HG02938 (cell line): ENCODE data around the gene COL6A1.

Experiments
- ATAC-seq: cut with Tn5 transposase; IDR thresholded peaks from one replicate; pipeline ENCODE4 v1.9.1; 2021; ENCODE audit warnings: mild to moderate bottlenecking, moderate library complexity; ENCODE audit not compliant: unreplicated experiment

COL6A1 gene

DNA sequence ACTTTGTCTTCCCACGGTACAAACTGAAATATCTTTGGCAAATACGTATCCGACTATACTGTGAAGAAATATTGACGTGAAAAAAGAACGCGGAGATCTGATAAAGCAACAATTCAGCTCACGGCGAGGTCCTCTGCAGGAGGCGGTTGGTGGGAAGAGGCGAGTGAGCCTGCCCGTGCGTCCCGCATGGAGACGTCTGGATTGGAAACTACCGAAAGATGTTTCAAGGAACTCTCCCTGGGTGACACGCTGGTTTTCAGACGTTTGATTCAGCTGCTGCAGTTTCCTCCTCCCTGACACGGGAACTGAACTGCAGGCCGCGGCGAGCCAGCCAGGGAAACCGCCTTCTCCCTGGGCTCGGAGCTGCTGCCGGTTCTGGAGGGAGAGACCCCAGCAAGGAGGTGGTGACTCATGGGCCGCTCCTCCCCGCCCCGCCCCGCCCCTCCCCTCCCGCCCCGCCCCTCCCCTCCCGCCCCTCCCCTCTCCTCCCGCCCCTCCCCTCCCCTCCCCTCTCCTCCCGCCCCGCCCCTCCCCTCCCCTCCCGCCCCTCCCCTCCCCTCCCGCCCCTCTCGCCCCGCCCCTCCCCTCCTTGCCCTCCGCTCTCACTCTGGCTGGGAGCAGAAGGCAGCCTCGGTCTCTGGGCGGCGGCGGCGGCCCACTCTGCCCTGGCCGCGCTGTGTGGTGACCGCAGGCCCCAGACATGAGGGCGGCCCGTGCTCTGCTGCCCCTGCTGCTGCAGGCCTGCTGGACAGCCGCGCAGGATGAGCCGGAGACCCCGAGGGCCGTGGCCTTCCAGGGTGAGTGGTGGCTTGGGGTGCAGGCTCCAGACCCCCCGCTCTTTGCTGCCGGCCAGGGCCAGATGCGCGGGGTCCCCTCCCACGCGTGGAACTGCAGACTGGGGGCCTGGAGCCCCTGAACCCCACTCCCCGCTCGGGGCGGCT, at the start of gene COL6A1:
Gene COL6A1 (plus strand): TSS at position 620 of the 941 bp plus-strand sequence. CDS start 81 bp downstream, at position 701.
- no peak for ATAC-seq

GRCh38 chr21:45932922-45933502, 48.6 kb upstream of the COL6A1 start:
- ATAC-seq, result no peak

GRCh38 chr21:45934085-45934484, 47.5 kb upstream of the COL6A1 start:
- no peak for ATAC-seq

DNA sequence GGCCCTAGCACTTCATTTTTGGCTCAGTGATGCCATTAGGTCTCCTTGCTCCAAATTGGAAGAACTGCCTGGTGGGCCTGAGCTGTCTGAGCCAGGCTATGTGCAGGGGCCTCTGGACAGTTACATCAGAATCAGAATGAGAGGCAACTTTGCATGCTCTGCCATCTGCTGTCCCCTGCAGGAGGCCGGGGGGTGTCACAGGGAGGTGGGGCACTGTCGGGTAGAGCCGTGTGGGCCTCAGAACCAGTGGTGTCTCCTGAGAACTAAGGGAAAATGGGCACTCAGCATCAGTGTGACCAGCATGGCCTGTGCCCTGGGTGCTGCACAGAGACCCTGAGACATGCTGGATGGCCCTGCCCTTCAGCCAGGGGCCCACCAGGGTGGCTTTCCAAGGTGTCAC, 47.0 kb upstream of the COL6A1 start:
- ATAC-seq, result no peak

DNA sequence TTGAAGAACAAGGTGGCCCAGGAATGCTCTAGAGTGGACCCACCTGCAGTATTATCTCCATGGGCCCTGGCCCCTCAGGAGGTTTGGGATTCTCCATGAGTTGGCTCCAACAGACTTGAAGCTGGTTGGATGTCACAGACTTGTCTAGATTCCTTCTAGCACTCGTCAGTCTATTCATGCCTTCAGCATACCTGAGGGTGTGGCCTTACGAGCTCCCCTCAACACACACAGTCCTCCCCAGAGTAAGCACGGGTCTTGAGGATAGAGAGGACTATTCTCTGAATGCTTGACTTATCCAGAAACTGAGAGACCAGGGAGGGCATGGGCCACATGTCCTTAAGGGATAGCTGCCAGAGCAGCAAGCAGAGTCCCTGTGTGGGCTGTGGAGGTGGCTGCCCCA, 45.9 kb upstream of the COL6A1 start:
- ATAC-seq, result no peak

DNA sequence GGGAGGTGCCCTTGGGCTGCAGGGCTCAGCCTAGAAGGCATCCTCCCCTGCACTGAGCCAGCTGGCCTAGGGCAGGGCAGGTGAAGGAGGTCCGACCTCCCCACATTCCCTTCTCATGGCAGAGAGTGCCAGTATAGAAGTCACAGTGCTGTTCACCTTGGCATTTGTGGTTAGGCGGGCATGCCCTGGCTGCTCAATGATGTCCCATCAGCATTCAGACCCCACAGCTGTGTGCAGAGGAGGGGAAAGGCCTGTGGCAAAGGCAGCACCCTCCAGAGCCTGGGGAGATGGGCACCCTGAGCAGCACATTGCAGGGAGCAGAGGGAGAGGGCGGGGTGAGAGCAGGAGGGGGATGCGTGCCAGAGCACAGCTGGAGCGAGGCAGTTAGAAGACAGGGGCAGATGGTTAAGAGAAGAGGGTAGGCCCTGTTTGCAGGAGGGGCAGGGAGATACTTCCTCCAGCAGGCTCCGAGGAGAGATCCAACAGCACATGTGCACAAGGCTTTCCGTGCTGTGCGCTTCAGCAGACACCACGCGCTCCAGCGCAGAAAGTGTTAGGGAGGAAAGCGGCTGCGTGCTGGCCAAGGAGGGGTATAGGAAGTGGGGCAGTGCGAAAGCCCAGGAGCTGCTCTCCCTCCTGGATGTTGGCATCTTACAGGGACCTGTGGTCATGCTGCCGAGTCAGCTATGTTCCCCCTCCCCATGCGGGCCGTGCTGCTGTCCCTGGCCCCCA, 43.7 kb upstream of the COL6A1 start:
- ATAC-seq, result no peak

GRCh38 chr21:45938453-45938755, 43.2 kb upstream of the COL6A1 start:
- ATAC-seq, result no peak

- ATAC-seq, result no peak
These were observed 42.6 kb upstream of the COL6A1 start for GRCh38 chr21:45938811-45939520.

- no peak for ATAC-seq
These were observed 42.0 kb upstream of the COL6A1 start for GRCh38 chr21:45939521-45940045.

GRCh38 chr21:45940091-45940490, 41.5 kb upstream of the COL6A1 start:
- no peak for ATAC-seq

DNA sequence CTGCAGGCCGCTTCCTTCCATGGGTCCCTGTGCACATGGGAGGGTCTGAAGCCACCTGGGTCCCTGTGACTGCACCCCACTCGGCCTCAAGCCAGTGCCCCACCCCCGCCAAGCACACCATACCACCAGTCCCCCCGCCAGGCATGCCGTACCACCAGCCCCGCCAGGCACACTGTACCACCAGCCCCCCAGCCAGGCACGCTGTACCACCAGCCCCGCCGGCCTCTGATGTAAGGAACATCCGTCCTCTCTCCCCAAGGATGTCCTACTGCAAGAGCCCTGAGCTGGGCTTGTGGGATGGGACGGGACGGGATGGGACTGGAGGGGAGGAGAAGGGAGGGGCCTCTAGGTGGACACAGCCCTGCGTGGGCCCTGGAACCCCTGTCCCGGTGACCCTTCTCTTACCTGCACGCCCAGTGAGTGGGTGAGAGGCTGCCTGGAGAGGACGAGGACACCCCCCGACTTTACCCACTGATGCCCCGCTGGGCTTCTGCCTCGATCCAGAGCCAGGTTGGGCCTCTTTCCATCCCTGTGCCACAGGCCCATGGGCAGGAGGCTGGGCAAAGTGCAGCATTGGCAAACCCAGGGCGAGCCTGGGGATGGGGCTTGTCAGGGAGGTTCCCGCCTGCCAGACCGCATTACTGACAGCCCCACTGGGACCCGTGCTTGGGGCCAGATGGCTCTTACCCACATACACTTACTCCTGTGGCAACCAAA, 40.8 kb upstream of the COL6A1 start:
- no peak for ATAC-seq

- no peak for ATAC-seq
These were observed 40.2 kb upstream of the COL6A1 start for GRCh38 chr21:45941338-45941710.

- no peak for ATAC-seq
These were observed 39.6 kb upstream of the COL6A1 start for GRCh38 chr21:45941717-45942546.

GRCh38 chr21:45942755-45943629, 38.6 kb upstream of the COL6A1 start:
- no peak for ATAC-seq

GRCh38 chr21:45943630-45944540, 37.7 kb upstream of the COL6A1 start:
- no peak for ATAC-seq

GRCh38 chr21:45944601-45945000, 37.0 kb upstream of the COL6A1 start:
- no peak for ATAC-seq

DNA sequence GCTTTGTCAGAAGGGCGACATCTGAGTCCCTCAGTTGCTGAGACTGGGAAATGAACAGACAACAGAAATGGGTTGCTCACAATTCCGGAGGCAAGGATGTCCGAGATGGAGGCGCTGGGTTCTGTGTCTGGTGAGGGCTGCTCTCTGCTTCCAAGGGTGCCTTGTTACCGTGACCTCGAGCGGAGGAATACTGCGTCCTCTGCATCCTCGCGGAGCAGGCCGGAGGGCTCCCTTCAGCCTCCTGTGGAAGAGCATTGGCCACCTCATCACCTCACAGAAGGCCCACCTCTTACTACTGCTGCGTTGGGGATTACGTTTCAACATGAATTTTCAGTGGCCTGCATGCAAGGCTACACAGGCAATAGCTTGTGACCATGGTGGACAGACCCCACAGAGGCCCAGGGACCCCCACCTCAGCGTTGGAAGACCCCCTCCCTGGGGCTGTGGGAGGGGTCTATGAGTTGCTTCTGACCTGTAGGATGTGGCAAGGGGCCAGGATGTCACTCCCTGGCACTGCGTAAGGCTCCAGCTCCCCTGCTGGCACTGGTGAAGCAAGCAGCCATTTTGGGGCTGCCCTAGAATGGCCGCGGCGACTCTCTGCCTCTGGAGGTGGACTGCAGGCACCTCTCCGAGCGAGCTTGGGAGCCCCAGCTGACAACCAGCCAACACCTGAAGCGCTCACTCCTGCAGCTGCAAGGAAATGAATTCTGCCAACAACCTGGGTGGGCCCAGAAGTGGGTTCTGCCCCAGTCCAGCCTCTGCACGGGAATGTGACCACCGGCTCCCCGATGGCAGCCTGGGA, 36.3 kb upstream of the COL6A1 start:
- ATAC-seq, result no peak
